TTC549 (cell line): ENCODE data around the gene MYO1B.

Experiments used
- FAIRE-seq: peaks from 2 replicates; lab custom pipeline; 2012; peaks lifted over from hg19 to GRCh38; lab: Jason Lieb, UNC

MYO1B gene

DNA sequence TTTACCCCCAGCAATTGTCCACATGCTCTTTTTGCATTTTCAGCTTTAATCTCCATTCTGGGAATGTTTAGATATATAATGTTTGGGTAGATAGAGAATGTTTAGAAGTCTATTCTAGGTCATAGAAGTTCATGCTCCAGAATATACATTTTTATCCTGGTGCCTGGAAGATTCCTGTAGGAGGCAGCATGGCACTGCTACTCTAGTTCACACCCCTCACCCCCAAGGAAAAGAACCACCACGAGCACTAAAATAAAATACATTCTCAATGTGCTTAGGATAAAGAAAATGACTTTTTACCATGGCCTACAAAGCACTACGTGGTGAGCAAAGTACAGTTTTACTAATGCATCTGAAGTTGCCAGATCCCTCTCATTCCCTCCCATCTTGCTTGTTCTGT is 53.8 kb downstream of the MYO1B start:
- no peak for FAIRE-seq

GRCh38 chr2:191299866-191300265 is 54.7 kb downstream of the MYO1B start:
- FAIRE-seq: no peak

DNA sequence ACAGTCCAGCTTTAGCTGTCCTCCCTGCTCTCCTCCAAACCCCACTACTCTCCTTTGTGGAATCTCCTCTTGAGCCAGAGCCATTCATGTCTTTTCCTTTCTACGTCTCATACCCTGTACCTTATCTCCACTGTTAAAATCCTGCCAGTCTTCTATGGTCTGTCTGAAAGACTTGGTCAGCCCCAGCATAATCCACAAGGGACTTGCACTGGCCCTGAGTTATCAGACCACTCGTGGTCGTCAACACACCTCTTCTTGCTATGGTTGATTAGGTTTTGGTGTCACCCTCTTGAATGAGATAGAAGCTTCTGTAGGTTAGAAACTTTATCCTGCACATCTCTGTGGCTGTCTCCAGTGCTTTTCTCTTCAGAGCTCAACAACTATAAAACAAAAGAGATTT is 56.8 kb downstream of the MYO1B start:
- FAIRE-seq: no peak

DNA sequence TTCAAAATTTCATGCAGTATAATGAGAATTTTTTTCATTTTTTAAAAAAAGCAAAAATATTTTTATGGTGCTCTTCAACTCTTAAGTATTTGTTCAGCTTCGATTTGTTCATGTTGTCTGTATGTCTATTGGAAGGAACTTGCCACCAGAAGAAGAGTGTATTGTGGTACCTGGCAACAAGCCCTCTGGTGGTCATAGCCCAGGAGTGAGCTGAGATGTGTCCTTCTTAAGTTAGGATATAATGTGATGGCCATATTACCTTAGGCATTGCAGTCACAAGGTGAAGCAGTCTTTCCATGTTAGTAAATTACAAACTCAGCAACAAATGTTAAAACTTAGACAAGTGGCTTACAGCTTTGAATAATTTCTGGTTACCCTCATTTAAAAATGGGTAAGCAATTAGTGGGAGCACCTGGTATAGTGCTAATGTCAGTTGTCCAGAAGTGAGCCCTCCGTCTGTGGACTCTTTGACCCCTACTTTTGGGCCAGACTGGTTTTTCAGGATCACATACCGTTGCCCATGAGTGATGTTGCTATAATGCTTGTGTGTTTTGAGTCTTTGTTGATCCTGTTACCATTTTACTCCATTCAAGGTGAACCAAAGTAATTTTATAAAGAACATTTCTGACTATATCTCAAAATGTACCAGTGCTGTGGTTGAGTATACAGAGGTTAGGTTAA is 57.4 kb downstream of the MYO1B start:
- FAIRE-seq: no peak

- no peak for FAIRE-seq
These were observed 58.2 kb downstream of the MYO1B start for GRCh38 chr2:191303140-191304005.

- no peak for FAIRE-seq
These were observed 60.0 kb downstream of the MYO1B start for GRCh38 chr2:191304939-191305875.

- FAIRE-seq: no peak
These were observed 62.8 kb downstream of the MYO1B start for GRCh38 chr2:191308026-191308425.

- no peak for FAIRE-seq
These were observed 66.0 kb downstream of the MYO1B start for GRCh38 chr2:191311156-191311555.

GRCh38 chr2:191311627-191312026 is 66.4 kb downstream of the MYO1B start:
- FAIRE-seq: no peak

- FAIRE-seq: no peak
These were observed 67.0 kb downstream of the MYO1B start for GRCh38 chr2:191312163-191312562.

DNA sequence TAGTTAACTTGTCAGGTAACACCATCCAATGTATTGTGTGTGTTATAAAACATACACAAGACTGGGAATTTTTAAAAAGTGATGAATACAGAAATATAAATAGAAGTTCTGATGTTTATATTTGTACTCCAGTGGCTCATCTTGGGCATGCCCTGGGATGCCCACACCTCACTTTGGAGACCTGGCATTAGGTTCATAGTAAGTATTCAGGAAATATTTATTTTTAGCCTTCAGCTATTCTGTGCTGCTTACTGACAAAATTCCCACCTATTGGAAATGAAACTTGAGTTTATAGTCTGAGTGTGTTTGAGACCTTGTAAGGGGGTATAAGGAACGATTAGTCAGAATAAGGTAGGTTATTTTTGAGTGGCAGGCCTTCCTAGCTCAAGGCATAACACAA is 67.5 kb downstream of the MYO1B start:
- FAIRE-seq: no peak

DNA sequence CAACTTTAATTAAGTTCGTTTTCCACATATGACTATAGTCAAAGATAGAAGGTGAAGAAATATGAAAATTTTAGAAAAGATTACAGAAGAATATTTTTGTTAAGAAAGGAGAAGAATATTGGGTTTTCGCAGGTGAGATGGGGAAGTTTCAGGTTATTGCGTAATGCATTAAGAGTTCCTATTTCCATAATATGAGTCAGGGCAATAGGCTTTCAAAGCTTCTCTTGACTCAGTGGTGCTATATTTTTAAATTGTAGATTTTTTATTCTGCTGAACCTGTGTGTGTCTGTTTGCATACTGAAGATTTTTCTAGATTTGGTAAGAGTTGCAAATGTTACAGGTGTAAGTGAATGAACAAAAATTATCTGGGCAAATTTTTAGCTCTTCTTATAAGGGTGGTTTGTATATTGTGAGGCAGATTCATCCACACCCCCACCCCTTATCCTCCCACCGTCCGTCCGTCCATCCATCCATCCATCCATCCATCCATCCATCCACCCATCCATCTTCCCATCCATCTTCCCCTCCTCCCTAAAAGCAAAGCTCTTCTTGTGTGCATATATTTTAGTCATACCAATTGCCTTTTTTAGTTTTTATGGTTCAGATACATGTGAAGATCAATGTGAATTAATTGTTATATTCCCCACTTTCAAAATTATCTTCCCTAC is 69.6 kb downstream of the MYO1B start:
- no peak for FAIRE-seq

DNA sequence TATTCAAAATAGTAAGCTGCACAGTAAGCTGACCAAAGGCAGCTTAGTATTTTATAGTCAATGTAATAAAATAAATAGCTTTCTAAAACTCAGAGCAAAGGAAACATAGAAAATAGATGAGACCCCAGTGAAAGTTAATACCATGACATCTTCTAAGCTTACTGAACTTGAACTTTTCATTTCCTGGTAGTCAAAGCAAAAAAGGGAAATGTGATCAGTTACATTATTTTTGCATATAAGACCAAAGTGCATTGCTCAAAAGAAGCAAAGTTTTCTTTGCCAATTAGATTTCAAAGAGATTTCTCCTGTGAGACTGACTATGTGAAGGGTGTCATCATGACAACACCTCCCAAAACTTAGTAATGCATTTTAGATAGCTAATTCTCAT is 70.2 kb downstream of the MYO1B start:
- no peak for FAIRE-seq

- no peak for FAIRE-seq
These were observed 71.2 kb downstream of the MYO1B start for GRCh38 chr2:191316246-191316994.

- FAIRE-seq: no peak
These were observed 73.0 kb downstream of the MYO1B start for GRCh38 chr2:191318037-191318728.

DNA sequence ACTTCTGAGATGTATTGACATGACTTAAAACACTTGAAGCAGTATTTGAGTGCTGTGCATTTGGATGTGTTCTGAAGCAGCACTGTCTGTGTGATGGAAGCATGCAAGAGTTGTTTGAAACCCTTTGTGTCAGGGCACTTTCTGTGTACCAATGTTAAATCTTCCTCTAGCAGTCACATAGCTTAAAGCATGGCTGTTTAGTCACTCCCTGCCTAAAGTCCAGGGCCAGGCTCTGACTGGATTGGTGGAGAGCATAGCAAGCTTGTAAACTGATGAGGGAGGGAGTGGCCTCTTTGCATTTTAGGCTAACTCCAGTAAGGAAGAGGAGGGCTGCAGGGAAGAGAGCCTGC is 73.5 kb downstream of the MYO1B start:
- no peak for FAIRE-seq

DNA sequence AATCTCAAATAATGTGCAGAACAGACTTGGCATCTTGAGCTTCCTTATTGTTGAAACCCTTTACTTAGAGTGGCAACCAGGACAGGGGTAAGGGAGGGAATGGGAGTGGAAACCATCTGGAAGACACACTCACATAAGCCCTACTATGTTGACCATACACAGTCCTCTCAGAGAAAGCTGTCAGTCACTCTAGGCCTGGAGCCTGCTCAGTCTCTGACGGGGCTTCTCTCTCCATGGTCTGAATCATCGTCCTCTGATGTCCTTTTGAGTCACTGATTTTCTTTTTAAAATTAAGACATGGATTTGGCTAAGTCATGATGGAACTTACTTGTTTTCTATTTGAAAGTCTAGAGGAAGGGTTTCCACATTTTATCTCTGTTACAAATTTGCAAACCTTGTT is 74.0 kb downstream of the MYO1B start:
- FAIRE-seq: no peak

DNA sequence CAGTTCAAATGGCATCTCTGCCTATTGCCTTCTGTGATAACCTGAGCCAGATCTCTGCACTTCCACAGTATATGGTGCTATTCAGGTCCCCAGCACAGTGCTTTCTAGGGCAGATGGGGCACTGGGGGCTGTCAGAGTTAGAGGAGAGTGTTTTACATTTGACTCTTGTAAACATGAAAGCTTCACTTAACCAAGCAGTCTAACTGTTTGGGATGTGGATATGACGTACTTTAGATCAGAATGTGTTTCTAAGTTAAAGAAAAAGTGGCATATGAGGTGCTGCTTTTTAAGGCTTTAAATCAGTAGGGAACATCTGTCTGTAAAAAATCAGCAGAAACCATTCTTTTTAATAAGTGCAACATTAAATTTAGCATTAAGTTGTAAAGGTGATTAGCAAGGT is 75.7 kb downstream of the MYO1B start:
- no peak for FAIRE-seq

DNA sequence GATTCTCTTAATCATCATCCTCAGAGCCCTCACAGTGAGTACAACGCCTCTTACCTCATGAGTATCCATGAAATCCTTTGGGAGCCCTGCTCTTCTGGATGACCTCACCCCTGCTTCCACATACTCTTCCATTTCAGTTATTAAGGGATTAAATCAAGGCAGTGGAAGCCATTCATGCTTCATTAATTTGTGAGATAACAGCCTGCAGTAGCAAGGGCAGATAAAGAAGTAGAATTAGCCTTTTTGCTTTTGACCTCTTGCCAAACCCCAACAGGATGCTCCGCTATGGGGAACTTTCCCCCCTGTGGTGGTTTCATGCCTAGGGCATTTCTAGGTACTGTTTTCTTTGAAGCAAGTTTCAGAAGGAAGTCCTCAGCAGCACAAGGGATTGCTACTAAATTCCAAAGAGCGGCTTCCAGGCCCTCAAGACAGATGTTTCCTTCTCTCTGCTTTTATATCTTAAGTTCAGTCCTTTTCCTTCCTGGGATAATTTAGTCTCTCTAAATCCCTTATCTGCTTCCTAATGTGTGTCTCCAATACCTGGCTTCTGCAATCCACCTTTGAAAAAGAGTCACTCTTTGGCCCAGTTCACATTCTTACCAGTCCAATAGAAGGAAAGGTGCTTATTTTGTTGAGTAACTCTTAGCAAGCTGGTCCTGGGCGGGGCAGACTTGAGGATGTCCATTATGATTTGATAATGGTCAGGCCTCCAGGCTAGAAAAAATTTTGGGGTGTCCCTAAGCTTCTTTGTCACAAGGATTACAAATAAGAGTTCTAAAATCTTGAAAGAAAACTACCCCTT is 76.9 kb downstream of the MYO1B start:
- no peak for FAIRE-seq
